H4 (cell line): Measurements from ENCODE around the gene FAM180A. TPM values are rescaled to one million over a fixed set of nuclear protein-coding genes. Genes with fewer than 3 reads are reported as not detected.
"Not testable (repeated sequence)": the region's sequence is repeated elsewhere in the genome, so short reads cannot be mapped to it uniquely, and the experiment has no call there.

Experiments
- DNase-seq: peaks from one replicate; pipeline ENCODE4 v3.0.0-alpha.2; 2015; ENCODE audit warnings: low spot score
- total RNA-seq: library from RNA; depleted of rRNA; stranded (reverse); fragments of >200 nt; shearing (Covaris generic); gene quantifications from 2 replicates; pipeline ENCODE4 v1.2.3, GENCODE V29; 2014

Gene FAM180A
- total RNA-seq, 1 experiment from 2014 or later = 0.35 TPM

DNA sequence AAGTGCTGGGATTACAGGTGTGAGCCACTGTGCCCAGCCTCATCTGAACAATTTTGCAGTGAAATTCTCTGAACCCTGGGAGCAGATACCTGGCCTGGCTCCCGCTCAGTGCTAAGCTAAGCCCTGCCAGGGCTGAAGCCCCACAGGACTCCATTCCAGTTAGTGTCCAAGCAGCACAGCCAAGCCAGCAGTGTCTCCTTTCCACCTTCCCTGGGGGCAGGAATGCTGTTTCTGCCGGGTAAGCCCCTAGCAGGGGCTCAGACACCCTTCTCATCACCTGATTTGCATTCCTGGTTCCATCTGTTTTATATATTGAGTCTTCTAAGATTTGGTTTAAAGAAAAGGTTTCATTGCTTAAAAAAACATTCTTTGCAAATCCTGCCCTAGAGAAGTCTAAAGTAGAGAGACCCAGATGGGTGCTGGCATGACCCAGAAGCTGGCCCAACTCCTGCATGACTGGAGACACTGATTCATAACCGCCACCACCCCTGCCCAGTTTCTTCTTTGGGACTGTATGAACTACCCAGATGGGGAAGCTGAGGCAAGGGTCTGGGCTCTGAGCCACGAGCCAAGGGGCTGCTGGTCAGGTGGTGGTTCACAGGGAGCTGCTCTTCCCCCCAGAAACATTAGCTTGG, 34.7 kb downstream of the FAM180A start:
- DNase-seq = no peak

DNA sequence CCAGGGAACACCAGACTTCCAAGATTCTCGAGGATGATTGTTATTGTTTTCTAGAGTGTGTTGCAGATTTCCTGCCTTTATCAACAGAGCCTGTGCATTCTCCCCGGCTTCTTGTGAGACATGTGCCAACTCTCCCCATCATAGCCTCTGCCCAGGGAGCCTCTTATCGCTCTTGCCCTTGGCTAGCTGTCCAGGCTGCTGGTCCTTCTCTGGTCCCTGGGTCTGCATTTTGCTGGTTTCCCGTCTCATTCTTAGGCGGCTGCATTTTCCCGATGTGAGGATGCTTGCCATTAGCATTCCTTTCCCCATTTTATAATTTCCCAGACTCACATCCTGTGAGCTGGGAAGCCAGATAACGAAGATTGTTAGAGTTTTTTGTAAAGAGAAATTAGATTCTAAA, 35.8 kb downstream of the FAM180A start:
- DNase-seq = no peak

DNA sequence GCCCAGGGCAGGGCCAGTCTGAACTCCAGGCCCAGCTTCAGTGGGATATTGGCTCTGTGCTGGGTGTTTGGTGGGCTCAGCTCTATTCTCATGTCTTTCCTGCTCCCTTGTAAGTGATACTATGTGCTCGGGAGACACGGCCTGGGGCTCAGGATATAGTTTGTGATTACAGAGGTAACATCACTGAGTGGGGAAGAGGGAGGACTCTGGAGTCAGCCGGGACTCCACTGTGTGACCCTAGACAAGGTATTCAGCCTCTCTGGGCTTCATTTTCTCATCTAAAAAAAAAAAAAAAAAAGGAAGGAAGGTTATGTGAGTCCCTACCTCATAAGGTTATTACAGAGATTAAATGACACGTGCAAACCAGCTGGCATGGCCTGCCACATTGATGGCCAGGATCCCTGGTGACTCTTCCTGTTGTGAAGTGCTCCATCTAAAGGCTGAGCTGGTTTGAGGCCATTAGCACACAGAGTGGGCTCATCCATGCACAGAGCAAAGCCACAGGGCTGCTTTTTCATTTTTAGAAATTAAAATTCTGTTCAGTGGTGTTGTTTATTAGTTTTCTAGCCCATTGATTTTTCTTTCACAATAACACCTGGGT, 36.3 kb downstream of the FAM180A start:
- DNase-seq = peak; percentile 43

DNA sequence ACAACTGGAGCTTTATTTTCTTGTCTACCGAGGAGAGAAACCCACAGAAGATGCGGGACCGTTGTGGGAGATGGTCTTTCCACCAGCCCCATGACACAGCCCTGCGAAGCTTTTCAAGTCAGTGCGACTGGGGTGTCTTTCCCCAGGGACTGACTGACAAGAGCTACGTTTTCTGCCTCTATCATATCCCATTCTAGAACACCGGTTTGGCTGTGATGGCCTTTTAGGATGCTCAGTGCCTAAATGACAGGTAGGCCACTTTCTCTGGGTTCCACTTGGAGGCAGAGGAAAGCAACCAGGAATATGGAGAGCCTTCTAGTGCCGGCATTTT, 37.5 kb downstream of the FAM180A start:
- no peak for DNase-seq

DNA sequence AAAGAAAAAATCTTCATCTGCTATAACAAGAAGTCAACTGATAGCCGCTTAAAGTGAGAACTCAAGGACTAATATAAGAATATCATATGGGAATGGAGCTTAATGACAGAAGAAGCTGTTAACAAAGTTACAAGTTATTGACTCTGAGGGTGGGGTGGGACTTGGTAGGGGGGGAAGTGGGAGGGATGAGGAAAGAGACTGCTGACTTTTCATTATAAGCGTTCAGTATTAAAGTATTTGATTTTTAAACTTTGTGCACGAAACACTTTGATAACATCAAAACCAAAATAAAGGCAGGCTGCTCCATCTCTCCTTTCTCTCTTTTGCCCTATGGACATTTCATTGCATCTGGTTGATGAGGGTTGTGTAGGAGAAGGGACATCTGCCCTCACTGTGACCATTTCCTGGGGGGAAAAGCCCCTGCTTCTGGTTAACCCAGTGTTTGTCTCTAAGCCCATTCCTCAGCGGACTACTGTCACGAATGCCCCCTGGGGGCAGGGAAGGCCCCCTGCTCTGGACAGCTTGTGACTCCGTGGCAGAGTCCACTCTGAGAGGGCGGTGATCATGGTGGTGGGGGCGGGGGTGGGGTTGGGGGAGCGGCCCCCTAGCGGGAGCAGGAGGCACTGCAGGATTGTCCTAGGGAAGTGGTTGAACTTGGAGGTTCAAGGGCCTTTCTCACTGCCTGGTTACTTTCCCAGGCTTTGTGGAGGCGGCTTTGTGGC, 38.0 kb downstream of the FAM180A start:
- no peak for DNase-seq

DNA sequence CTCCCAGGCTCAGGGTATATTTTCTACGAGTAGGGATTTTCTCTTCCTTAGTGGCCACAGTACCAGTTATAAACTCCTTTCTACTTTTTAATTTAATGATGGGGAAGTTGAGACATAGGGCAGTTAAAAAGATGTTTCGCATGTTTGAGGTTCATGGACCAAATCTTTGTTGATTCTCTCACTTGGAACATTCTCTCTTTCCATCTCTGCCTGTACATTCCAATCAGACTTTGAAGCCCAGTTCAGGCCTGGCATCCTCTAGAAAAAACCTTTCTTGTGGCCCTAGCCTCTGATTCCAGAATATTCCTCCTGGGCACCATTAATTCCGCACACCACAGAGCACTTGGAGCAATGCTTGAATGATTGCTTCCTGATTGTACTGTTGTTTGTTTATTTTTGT, 39.1 kb downstream of the FAM180A start:
- DNase-seq = no peak

DNA sequence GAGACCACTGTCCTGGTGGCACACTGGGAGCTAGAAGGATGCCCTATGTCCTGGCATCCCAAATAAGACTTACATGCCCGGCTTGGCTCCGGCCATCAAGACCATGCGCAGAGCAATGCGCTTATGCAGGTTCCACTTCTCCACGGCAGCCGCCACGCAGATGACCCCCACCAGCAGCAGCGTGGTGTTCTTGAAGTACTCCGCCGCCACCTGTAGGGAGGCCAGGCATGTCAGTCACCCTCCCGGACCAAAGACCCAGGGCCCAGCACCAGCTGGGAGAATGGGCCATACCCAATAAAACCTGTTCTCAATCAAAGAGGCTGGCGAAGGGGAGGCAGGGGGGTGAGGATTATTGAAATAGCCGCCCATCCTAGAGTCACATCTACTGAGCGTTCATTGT, 40.6 kb downstream of the FAM180A start:
- DNase-seq = no peak

DNA sequence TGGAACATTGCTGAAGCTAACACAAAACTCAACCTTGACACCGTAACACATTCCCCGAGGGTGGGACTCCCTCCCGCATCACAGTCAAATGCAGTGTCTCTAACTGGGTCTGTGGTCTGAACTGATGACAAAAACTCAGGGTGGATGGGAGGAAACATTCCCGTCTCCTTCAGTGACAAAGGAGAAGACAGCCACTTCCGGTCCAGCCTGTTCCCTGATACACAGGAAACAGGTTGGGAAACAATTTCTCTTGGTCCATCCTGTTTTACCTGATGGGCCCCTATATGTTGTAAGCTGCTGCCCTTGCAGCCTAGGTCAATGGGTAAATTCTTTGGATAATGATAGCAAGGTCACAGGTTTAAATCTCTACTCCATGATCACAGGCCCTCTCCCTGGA, 41.0 kb downstream of the FAM180A start:
- no peak for DNase-seq

DNA sequence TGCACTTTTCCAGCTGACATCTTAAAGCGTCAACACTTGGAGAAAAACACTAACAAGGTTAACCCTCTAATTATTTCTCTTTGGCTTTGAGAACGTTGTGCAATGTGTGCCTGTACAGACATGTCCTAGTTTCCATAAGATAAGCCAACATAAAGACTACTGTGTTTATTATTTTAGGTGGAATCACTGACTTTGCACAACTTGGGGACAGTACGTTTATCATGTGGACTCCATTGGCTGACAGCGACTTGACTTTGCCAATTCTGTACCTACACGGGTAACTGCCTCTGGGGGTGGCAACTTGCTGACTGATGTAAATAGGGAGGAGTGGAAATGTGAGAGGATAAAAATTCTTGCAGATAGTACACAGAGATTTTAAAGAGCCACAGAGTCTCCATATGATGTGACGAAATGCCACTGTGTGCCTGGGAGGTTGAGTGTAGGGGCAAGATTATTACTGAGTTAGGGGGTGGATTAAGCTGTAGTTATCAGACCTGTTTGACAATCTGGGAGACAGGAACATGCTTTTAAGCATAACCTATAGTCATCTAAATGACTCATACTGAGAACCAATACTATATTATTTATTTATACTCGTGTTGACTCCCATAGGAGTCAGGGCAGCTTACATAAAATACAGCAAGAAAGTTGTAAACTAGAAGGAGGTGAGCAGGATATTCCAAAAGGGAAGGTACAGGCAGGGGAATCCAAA, 41.6 kb downstream of the FAM180A start:
- no peak for DNase-seq

DNA sequence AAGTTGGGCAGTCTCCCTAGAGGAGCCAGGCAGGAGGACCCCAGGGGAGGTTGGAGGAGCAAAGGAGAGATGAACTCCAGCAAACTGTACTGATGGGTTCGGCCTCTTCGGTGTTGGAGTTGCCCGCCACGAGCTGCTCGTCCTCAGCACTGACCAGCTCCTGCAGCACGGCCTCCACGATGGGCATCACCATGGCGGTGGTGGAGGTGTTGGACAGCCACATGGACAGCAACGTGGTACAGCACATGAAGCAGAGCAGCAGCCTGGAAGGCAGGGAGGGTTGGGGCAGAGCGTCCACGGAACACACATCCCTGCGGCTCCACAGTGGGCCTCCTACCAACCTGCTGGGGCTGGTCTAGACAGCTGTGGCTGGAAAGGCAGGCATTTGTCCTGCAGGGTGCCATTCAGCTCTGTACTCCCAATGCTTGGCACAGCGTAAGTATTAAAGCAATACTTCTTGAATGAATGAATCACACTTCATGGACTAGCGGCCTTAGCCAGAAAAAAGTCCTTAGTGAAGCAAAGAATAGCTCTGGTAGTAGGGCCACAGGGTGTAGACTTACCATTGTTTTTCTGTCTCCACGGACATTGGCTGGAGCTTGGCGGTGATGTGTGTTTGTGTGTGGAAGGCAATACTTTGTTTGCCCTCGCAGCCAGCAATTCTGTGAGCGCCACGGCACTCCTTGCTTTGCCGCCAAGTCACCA, 42.4 kb downstream of the FAM180A start:
- no peak for DNase-seq

DNA sequence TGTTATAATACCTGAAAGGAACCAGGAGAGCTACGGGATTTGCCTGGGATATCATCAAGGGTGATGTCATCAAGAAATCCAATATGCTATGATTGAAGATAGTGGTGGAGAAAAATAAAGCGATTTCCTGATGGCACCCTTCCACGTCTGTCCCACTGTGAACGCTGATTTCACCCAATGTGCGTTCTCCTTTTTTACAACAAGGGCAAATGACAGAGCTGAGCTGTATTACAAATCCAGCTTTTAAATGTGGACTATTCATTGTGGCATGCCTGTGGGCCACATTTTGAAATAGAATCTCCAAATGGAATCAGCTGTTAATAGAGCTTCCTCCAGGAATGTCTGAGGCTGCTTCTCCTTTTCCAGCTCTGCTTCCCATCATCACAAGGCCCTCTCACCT, 43.9 kb downstream of the FAM180A start:
- DNase-seq = no peak

DNA sequence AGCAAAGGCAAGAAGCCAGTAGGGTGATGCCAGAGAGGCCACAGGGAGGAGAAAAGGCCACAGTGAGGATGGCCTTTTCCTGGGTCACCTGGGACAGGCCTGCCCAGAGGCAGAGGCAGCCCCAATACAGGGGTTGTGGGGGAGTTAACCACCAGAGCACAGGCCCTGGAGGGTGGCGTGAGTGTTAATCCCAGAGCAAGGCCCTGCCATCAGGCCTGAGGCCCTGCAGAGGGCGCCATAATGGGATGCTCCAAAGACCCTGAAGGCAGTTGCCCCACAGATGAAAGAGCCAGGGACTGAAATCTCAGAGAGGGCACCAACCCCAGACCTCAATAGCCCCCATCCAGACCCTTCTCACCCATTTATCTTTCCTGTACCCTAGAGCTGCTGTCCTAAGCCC, 44.5 kb downstream of the FAM180A start:
- DNase-seq = no peak

DNA sequence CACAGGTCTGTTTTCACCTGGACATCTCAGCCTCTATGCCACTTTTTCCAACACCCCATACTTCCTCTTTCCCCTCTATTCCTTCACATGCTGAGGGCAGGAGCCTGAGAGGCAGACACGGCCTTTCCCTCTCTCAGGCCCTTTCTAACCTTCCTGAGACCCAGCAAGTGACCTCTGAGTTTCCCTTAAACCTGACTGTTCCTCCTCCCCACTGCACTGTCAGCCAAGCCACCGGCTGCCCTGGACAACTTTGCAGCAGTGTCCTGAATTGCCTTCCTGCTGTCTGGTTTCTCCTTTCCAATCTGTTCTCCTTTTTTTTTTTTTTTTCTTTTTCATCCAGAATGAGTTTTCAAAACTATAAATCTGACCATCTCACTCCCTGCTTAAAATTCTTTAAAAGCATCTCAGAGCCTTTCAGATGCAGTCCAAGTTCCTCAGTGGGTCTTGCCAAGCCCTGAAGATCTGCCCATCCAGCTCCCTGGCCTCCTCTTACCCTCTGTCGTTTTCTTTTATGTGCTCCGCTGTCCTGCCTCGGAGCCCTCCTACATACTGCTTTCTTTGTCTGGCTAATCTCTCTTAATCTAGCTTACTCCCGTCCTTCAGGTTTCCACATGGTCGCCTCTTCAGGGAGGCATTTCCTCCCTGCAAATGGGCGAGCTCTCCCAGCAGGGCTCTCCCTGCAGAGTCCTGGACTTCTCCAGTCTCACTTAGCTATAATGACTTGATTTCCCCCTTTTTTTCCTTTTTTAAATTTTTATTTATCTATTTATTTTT, 51.1 kb downstream of the FAM180A start:
- no peak for DNase-seq

DNA sequence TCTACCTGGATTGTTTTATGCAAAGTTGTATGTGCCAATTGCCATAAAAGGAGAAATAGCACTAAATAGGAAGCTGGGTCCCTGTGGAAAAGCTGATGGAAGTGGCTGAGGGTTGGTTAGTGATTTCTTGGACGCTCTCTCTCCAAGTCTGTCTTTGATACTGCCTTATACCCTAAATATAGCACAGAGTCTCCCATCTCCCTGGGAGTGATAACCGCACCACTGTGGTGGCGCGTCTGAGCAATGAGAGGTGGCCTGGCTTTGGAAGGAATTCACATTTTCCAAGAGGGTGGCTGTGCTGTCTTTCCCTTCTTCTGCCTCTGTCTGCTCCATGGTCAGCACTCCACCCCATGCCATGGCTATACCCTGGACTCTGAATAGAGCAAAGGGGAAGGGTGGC, 55.1 kb downstream of the FAM180A start:
- no peak for DNase-seq

DNA sequence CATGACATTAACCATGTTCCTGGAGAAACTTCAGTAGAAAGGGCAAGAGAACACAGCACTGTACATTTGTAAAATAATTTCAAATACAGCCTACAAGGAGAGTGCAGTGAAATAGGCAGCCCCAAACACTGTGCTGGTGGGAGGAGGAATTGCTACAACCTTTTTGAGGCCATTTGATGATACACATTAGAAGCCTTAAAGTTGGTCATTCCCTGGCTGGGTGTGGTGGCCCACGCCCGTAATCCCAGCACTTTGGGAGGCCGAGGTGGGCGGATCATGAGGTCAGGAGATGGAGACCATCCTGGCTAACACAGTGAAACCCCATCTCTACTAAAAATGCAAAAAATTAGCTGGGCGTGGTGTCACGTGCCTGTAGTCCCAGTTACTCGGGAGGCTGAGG, 56.0 kb downstream of the FAM180A start:
- not testable (repeated sequence) for DNase-seq

DNA sequence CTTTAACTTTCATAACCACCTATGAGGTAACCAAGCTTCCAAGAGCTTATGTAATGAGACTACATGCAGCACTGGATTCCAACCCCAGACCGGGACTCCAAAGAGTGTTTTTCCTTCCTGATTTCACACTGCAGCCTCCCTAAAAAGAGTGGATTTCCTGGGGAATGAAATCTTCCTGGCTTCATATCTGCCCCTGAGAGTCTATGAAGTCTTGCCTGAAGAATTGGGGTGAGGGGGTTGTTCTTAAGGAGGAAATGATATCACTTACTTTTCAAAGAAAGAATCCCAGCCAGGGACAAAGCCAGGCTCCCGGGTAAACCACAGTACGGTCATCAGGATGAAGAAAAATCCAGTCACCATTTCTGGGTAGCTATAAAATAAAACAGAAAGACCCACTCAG, 56.6 kb downstream of the FAM180A start:
- no peak for DNase-seq

DNA sequence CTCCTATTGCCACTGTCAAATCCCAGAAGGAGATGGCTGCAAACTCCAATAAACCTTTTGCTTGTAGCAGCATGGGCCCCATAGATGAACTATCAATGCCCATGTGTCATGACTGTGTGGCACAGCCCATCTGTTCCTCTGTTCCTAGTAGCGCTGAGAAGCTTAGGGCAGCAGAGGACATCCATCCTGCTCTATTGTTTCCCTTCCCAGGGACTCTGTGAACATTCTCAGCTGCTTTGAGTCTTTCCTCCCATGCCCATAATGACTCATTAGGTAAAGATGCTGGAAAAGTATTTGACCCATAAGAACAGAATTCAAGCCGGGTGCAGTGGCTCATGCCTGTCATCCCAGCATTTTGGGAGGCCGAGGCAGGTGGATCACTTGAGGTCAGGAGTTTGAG, 58.0 kb downstream of the FAM180A start:
- DNase-seq = no peak

DNA sequence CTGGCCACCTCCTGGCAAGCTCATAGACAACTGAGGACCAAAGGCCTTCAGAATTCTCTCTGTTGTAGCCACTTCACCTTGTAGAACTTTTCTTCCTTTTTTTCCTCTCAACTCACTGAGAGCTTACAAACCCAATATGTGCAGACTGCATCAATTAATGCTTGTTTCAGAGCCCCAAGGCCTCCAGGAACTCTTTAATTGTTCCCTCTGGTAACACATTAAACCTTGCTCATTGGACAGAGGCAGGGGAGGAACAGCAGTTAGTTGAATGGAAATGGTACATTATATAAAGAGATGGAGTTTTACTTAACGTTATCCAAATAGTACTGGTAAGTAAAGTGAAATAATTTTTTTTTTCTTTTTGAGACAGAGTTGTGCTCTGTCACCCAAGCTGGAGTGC, 61.1 kb downstream of the FAM180A start:
- no peak for DNase-seq

DNA sequence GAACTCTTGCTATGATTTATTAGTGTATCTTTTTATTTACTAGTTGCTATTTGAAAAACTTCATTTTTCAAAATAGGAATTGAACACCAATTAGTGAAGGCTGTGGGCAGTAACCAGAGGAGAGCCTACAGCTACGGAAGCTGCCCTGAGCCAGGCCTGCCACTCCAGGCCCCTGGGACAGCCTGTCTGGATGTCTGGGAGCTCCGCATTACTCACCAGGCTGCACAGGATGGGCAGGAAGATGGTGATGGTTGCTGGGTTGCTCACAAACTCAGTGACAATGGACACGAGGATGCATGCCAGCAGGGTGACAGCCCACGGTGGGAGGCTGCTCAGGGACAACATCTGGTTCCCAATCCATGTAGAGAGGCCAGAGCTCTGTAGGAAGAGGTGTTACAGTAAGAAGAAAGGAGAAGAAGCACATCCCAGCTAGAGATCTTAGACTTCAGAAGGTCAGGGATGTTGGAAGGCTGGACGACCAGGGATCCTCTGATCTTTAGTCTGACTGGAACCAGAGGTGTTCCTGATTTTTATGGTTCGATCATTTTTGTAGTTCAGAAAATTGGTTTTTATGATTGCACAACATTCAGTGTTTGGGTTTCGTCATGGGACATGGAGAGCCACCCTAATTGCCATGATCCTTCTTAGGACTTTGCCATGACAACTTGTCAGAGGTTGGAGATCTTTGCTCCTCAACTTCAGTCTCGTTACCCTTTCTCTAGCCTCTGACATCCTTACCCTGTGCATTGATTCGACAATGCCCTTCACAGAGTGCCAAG, 63.1 kb downstream of the FAM180A start:
- DNase-seq = no peak

DNA sequence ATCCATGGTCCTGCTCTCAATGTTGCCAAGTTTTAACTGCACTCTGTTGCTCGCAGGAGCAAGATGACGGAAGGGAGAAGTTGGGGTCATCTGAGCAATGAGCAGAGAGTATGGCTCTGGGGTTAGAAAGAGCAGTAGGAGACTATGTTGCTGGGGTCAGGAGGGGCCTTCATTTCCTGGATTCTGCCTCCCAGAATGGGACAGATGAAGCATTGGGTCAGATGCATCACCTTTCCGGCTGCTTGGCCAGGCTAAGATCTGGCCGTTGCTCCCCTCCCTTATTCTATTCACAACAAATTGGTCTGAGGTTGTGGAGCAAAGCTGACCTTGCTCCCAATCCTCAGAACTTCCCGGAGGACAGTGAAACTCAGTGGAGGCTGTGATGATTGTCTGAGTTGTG, 63.9 kb downstream of the FAM180A start:
- DNase-seq = no peak

DNA sequence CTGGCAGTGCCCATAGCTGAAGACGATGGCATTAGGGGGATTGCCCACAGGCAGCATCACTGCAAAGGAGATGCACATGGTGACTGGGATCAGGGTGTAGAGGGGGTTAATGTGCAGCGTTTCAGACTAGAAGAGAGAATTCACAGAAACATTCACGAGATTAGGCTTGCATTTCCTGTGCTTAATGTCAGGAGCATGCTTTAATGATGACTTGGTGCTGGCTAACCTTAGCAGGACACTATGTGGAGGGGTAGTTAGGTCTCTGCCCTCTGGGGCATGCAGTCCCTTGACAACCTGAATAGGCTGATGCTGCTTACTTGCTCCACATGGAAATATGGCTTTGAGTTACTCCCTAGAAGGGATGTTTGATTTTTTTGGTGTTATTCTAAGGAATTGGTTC, 64.5 kb downstream of the FAM180A start:
- no peak for DNase-seq
